DOHH2 (cell line): ENCODE measurements around the gene HSPB9.

Experiments
- EZH2phosphoT487 ChIP-seq: fragments of 200-600 bp; sonication (generic); IDR thresholded peaks from 2 replicates; pipeline ENCODE4 v1.6.1; 2017; ENCODE audit warnings: borderline replicate concordance, mild to moderate bottlenecking, antibody characterized with exemption, low read length, moderate library complexity, mixed read lengths
- TF ChIP-seq, protein P1 (sequence below): fragments of 200-600 bp; sonication (generic); IDR thresholded peaks from one replicate; pipeline ENCODE4 v1.5.1; 2014; ENCODE audit warnings: antibody characterized with exemption, mild to moderate bottlenecking, low read depth, low read length; ENCODE audit not compliant: poor library complexity, severe bottlenecking

DNA sequence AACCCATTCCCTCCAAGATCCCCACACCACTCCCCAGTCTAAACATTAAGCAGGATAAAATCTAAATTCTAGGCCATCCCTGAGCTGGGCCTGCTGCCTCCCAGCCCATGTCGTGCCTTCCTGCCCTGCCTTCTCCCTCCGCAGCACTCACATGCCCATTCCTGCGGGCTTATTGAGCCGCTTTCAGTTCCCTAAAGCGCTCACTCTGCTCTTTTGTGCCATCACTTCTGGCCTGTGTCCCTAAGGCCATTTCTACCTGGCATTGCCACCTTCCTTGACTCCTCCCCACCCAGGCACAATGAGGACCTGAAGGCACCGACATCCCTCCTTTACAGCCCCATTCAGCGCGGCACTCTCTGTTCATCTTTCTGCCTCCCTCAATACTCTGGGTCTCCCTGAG, 45.2 kb downstream of the HSPB9 start:
- TF ChIP-seq, protein P1, sequence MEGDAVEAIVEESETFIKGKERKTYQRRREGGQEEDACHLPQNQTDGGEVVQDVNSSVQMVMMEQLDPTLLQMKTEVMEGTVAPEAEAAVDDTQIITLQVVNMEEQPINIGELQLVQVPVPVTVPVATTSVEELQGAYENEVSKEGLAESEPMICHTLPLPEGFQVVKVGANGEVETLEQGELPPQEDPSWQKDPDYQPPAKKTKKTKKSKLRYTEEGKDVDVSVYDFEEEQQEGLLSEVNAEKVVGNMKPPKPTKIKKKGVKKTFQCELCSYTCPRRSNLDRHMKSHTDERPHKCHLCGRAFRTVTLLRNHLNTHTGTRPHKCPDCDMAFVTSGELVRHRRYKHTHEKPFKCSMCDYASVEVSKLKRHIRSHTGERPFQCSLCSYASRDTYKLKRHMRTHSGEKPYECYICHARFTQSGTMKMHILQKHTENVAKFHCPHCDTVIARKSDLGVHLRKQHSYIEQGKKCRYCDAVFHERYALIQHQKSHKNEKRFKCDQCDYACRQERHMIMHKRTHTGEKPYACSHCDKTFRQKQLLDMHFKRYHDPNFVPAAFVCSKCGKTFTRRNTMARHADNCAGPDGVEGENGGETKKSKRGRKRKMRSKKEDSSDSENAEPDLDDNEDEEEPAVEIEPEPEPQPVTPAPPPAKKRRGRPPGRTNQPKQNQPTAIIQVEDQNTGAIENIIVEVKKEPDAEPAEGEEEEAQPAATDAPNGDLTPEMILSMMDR = no peak
- TF ChIP-seq EZH2phosphoT487 = no peak
